ENCODE results near the gene VARS2.

- TF ChIP-seq EZH2 (IDR thresholded peaks at IDR 0.05; ENCODE audit: low read depth) (no peak), CTCF (conservative IDR thresholded peaks at IDR 0.05) (no peak)
Measured at GRCh38 chr6:30964075-30964474, 50.0 kb downstream of the VARS2 start.

Measured in PC-9 (cell line).